AG04449 (cell line): ENCODE results near the gene SKIL.

Experiments used
- CTCF ChIA-PET: fragments of 350-600 bp; formaldehyde crosslinking; extraction: SDS; loops from one replicate; lab custom pipeline; 2021; ENCODE audit warnings: antibody characterized with exemption; lab: Yijun Ruan, JAX
- POLR2A ChIA-PET: fragments of 400-600, 350-600 bp; formaldehyde crosslinking; extraction: SDS; loops from one replicate; lab custom pipeline; 2020; ENCODE audit warnings: antibody characterized with exemption, inconsistent platforms; lab: Yijun Ruan, JAX
- DNase-seq: peaks from one replicate; pipeline ENCODE4 v3.0.0-alpha.2; 2010; ENCODE audit warnings: low read depth, low spot score
- H3K4me3 ChIP-seq: 2 replicates; pipeline ENCODE4 v1.5.1; 2011; ENCODE audit warnings: low read depth, mild to moderate bottlenecking, control low read depth, low read length
- CTCF ChIP-seq: IDR thresholded peaks from one replicate; pipeline ENCODE4 v1.5.1; 2011; ENCODE audit warnings: mild to moderate bottlenecking, moderate library complexity, low read length, control low read depth, inconsistent platforms; ENCODE audit not compliant: insufficient read depth; ENCODE audit errors: missing control alignments

Gene SKIL

DNA sequence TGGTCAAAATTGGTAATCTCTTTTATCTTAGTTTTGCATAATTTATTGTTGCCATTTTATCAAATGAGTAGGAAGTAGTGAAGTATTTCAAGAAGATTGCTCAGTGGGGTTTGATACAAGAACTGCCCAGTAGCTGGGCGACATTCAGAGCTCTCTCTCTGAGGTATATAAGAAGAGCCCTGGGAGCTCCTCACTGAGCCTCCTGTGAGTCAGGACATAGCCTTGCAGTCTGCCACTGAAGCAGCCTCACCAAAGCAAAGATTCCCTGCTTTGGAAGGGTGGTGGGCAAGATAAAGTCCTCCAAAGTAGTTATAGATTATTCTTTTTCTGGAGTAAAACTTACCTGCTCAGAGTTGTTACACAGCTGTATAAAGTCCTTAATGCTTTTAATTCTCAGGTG is 26.1 kb downstream of the SKIL start:
- POLR2A ChIA-PET = no interaction called here
- CTCF ChIA-PET = interaction anchor here (0.9 to 1.5 kb wide), 5 partner anchors 8 to 74 kb away, joined by 3 to 7 read pairs (median 4); no protein-coding TSS in a partner anchor

GRCh38 chr3:170386468-170386867 is 29.0 kb downstream of the SKIL start:
- TF ChIP-seq CTCF = no peak
- no peak overlapping the region for H3K4me3 ChIP-seq
- POLR2A ChIA-PET = no interaction called here
- CTCF ChIA-PET = interaction anchor here (1.3 to 2.2 kb wide), 3 partner anchors 9 to 27 kb away, joined by 3 to 6 read pairs (median 4); no protein-coding TSS in a partner anchor
- no peak for DNase-seq

More for the DNA sequence above, 26.1 kb downstream of the SKIL start:
- peak; percentile 36 for DNase-seq
- no peak overlapping the region for H3K4me3 ChIP-seq
- TF ChIP-seq CTCF = no peak

DNA sequence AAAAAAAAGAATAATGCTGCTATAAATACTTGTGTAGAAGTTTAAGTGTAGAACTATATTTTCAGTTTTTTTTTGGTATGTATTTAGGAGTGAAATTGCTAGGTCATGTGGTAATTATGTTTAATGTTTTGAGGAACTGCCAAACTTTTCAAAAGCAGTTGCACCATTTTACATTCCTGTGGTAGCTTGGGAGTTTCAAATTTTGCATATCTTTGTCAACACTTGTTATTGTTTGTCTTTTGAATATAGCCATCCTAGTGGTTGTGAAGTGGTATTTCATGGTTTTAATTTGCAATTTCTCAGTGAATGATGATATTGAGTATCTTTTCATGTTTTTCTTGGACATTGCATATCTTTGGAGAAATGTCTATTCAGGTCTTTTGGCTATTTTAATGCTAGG is 30.4 kb downstream of the SKIL start:
- POLR2A ChIA-PET = no interaction called here
- no peak for TF ChIP-seq CTCF
- CTCF ChIA-PET = interaction anchor here (0.7 to 2.2 kb wide), 3 partner anchors 7 to 461 kb away, joined by 3 to 6 read pairs (median 5); no protein-coding TSS in a partner anchor
- peak; percentile 2 for DNase-seq
- no peak overlapping the region for H3K4me3 ChIP-seq

- ChIA-PET POLR2A (interaction anchor here (0.6 to 0.8 kb wide), 2 partner anchors 21 to 479 kb away, joined by 3 read pairs; partner anchors contain the start of gene RPL22L1), CTCF (interaction anchor here (1.6 to 1.7 kb wide), 2 partner anchors 20 to 22 kb away, joined by 5 to 8 read pairs; no protein-coding TSS in a partner anchor)
- DNase-seq = no peak
Observed at GRCh38 chr3:170391108-170391507, 33.6 kb downstream of the SKIL start.

DNA sequence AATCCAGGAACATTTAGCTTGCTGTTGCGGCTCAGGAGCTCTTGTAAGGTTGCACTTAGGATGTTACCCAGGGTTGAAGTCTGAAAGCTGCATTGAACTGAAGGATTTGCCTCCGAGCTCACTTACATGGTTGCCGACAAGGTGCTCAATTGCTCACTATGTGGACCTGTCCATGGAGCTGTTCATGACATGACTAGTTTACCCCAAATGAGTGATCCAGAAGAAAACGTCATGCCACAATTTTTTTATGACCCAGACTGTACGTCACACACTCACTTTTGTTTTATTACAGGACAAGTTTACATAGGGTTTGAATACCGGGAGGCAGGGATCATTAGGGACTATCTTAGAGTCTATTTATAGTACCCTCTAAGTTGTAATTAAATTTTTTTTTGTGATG is 40.2 kb downstream of the SKIL start:
- CTCF ChIA-PET = interaction anchor here (1.1 to 6.6 kb wide), 5 partner anchors 9 to 414 kb away, joined by 3 to 47 read pairs (median 6); no protein-coding TSS in a partner anchor
- POLR2A ChIA-PET = interaction anchor here (0.6 to 0.8 kb wide), 2 partner anchors 42 to 59 kb away, joined by 3 read pairs; no protein-coding TSS in a partner anchor
- no peak for TF ChIP-seq CTCF
- DNase-seq = no peak
- no peak overlapping the region for H3K4me3 ChIP-seq

More at GRCh38 chr3:170391108-170391507, 33.6 kb downstream of the SKIL start:
- no peak for TF ChIP-seq CTCF
- no peak overlapping the region for H3K4me3 ChIP-seq

- DNase-seq = no peak
- TF ChIP-seq CTCF = no peak
- ChIA-PET POLR2A (no interaction called here), CTCF (interaction anchor here (0.9 to 3.5 kb wide), 2 partner anchors 7 to 408 kb away, joined by 3 to 24 read pairs; no protein-coding TSS in a partner anchor)
- no peak overlapping the region for H3K4me3 ChIP-seq
Observed at GRCh38 chr3:170405101-170405500, 47.6 kb downstream of the SKIL start.
